Measurements from ENCODE around the gene RASSF5. TPM values are rescaled to one million over a fixed set of nuclear protein-coding genes. Genes with fewer than 3 reads are reported as not detected.

The RASSF5 gene
- polyA plus RNA-seq, 1 of the 3 experiments (the other 2 are of a cell fraction) = 2.2 TPM

- peaks cover 36 to 83% of the 10 kb centered on the region in 2 experiments for H3K36me3 ChIP-seq (replicated peaks in 1 of 2; ENCODE audit: control insufficient read depth in 1 of 2, insufficient read depth in 2 of 2, low read length in 1 of 2)
- H3K9ac ChIP-seq = no peak overlapping the region
- H3K27ac ChIP-seq (ENCODE audit: low read depth in 2 of 2, low read length in 1 of 2) = no peak overlapping the region
- no peaks in the 10 kb centered on the region for H3K4me1 ChIP-seq (ENCODE audit: control insufficient read depth in 1 of 2, insufficient read depth in 2 of 2, low read depth in 1 of 2, low read length in 1 of 2)
- H3K79me2 ChIP-seq (ENCODE audit: insufficient read depth) = peaks cover 2% of the 10 kb centered on the region; the same call in 1 of the 2 replicates
- H3K27me3 ChIP-seq (ENCODE audit: insufficient read depth) = no peaks in the 10 kb centered on the region
- DNase-seq = no peak
- H3K4me3 ChIP-seq (ENCODE audit: low read depth in 2 of 2, low read length in 1 of 2) = no peak overlapping the region
- 82% methylated on average over 5 of the region's 5 CpGs for WGBS (ENCODE audit: low lambda C conversion rate)
- H3K9me3 ChIP-seq = no peaks in the 10 kb centered on the region
- ChIA-PET CTCF (interaction anchor here (2.6 to 10.2 kb wide), 3 partner anchors 60 to 377 kb away, joined by 6 to 109 read pairs (median 12); no protein-coding TSS in a partner anchor), POLR2A (no interaction called here)
- H2AFZ ChIP-seq (ENCODE audit: low read depth) = no peak overlapping the region
- H3F3A ChIP-seq (replicated peaks; ENCODE audit: insufficient read depth) = peaks cover 14% of the 10 kb centered on the region
- H3K4me2 ChIP-seq = no peak overlapping the region
- TF ChIP-seq GABPA (IDR thresholded peaks at IDR 0.05; ENCODE audit: low read depth) = no peak
- TF ChIP-seq REST (IDR thresholded peaks at IDR 0.05; ENCODE audit: low read depth, low read length) = no peak
- TF ChIP-seq FOXM1 (IDR thresholded peaks at IDR 0.05; ENCODE audit: low read depth) = no peak
- no peak for TF ChIP-seq TCF12 (IDR thresholded peaks at IDR 0.05)
- no peak for TF ChIP-seq MEF2A (IDR thresholded peaks at IDR 0.05; ENCODE audit: borderline replicate concordance, low read depth)
- no peak for TF ChIP-seq ELF1 (IDR thresholded peaks at IDR 0.05)
- TF ChIP-seq RFX5 (IDR thresholded peaks at IDR 0.05; ENCODE audit: low read length) = no peak
- no peak for TF ChIP-seq MXI1 (IDR thresholded peaks at IDR 0.05; ENCODE audit: low read depth, low read length)
- no peak for TF ChIP-seq USF2 (IDR thresholded peaks at IDR 0.05; ENCODE audit: borderline replicate concordance, low read depth, low read length)
- TF ChIP-seq EP300 (IDR thresholded peaks at IDR 0.05; ENCODE audit: borderline replicate concordance in 1 of 2, low read depth in 1 of 2, low read length in 1 of 2) = no peak
- no peak for TF ChIP-seq PBX3 (IDR thresholded peaks at IDR 0.05)
- TF ChIP-seq USF1 (IDR thresholded peaks at IDR 0.05; ENCODE audit: borderline replicate concordance, low read depth) = no peak
- no peak for TF ChIP-seq FOSL2 (IDR thresholded peaks at IDR 0.05; ENCODE audit: borderline replicate concordance, low read depth)
- no peaks in the 10 kb centered on the region for H3K9me2 ChIP-seq
- no peaks in the 10 kb centered on the region for H4K20me1 ChIP-seq (ENCODE audit: insufficient read depth)
Measured at GRCh38 chr1:206604861-206605260, 97.5 kb downstream of the RASSF5 start.
